Thoracic aorta (tissue), 2 donors: ENCODE results near the gene TMEM80. TPM values are rescaled to one million over a fixed set of nuclear protein-coding genes. Genes with fewer than 3 reads are reported as not detected.

Experiments
- ATAC-seq: fragments of 150-250 bp; one replicate; pipeline ENCODE4 v1.8.0; 2017; ENCODE audit warnings: low read depth; ENCODE audit not compliant: insufficient number of reproducible peaks, low FRiP score
- DNase-seq: peaks from one replicate; pipeline ENCODE4 v3.0.0-alpha.2; 2020; ENCODE audit warnings: low spot score
- H3K27ac ChIP-seq, 2 donors: fragments of 200-600 bp; sonication (generic); 1 replicate in 1 of 2; 2 replicates in 1 of 2; pipeline ENCODE4 v1.5.1; 2016; ENCODE audit warnings: mild to moderate bottlenecking in 2 of 2, moderate library complexity in 2 of 2
- H3K27me3 ChIP-seq: fragments of 200-600 bp; sonication (generic); replicated peaks from 2 replicates; pipeline ENCODE4 v1.6.0; 2016; ENCODE audit warnings: mild to moderate bottlenecking; ENCODE audit not compliant: insufficient read depth
- H3K36me3 ChIP-seq: fragments of 200-600 bp; sonication (generic); one replicate; pipeline ENCODE4 v1.5.1; 2016
- H3K4me1 ChIP-seq, 2 donors: fragments of 200-600 bp; sonication (generic); 1 replicate in 1 of 2; 2 replicates in 1 of 2; pipeline versions ENCODE4 v1.5.1 to v1.6.0; 2016; ENCODE audit warnings: low read depth in 2 of 2, mild to moderate bottlenecking in 1 of 2; ENCODE audit not compliant: control insufficient read depth in 1 of 2
- H3K4me3 ChIP-seq: fragments of 200-600 bp; sonication (generic); 2 replicates; pipeline ENCODE4 v1.5.1; 2016; ENCODE audit warnings: mild to moderate bottlenecking
- H3K9me3 ChIP-seq: fragments of 200-600 bp; sonication (generic); 2 replicates; pipeline ENCODE4 v1.5.1; 2016
- total RNA-seq, 2 donors: library from RNA; depleted of rRNA; stranded (reverse); fragments of >200 nt; gene quantifications; one replicate each; pipeline versions ENCODE4 v1.1.0 to v1.2.3, GENCODE V29; 2016
- TF ChIP-seq, protein P1 (sequence below): fragments of 200-600 bp; sonication (generic); IDR thresholded peaks from one replicate; pipeline ENCODE4 v1.5.1; 2019; ENCODE audit warnings: antibody characterized with exemption

Gene TMEM80
- total RNA-seq, 2 donors from 2014 or later = 22.4 to 22.5 TPM

DNA sequence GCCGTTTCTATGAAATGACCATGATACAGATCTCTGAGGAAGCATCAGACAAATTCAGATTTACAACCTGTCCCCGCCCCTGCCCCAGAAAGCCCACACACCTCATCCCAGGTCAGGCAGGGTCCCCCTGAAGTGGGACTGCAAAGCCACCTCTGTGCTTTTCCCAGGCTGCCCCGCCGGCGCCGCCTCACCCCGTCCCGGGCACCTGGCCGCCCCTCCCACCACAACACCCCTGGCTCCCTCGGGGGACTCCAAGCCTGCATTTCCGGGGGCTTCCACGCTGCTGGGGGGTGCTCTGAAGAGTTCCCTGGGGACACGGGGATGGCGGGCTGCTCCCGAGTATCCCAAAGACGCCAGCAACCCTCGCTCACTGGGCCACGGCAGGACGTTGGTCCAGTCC, 35.3 kb upstream of the TMEM80 start:
- TF ChIP-seq, protein P1, sequence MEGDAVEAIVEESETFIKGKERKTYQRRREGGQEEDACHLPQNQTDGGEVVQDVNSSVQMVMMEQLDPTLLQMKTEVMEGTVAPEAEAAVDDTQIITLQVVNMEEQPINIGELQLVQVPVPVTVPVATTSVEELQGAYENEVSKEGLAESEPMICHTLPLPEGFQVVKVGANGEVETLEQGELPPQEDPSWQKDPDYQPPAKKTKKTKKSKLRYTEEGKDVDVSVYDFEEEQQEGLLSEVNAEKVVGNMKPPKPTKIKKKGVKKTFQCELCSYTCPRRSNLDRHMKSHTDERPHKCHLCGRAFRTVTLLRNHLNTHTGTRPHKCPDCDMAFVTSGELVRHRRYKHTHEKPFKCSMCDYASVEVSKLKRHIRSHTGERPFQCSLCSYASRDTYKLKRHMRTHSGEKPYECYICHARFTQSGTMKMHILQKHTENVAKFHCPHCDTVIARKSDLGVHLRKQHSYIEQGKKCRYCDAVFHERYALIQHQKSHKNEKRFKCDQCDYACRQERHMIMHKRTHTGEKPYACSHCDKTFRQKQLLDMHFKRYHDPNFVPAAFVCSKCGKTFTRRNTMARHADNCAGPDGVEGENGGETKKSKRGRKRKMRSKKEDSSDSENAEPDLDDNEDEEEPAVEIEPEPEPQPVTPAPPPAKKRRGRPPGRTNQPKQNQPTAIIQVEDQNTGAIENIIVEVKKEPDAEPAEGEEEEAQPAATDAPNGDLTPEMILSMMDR = no peak
- ATAC-seq = no peak
- Histone ChIP-seq H3K4me3 (no peak overlapping the region), H3K27ac (no peak overlapping the region), H3K27me3 (no peaks in the 10 kb centered on the region), H3K36me3 (peaks cover 18% of the 10 kb centered on the region), H3K4me1 (no peaks in the 10 kb centered on the region), H3K9me3 (no peaks in the 10 kb centered on the region)
- DNase-seq = no peak

DNA sequence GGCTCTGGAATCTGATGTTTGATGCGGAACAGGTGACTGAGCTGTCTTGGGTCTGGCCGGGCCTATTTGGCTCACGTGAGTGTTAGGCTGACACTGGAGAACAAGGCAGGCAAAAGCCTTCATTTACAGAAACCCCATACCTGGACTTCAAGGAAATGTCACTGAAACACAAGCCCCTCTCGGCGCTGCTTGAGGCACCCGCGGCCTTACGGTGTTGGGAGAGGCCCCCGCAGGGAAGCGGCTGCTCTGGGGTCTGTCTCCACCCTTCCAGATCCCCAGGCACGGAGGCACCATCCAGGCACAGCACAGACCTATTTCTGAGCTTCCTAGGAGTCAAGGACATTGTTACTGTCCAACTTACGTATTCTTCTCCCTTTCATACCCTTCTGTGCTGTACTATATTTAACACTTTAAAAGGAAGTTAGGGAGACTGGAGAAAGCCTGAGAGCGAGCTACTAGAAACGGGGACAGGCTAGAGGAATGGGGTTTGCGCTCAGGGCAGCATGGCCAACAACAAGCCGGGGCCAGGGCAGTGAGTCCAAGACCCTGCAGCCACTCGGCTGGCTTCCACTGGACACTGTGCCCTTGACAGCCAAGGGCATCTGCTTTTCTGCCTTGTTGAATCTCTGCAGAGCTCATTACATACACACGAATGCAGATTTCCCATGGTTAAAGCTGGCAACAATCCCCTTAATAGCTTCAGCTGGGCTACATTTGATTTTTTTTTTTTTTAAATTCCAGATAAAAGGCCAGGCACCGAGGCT, 34.8 kb upstream of the TMEM80 start:
- ATAC-seq = no peak
- Histone ChIP-seq H3K4me1 (no peaks in the 10 kb centered on the region), H3K27me3 (no peaks in the 10 kb centered on the region), H3K4me3 (no peak overlapping the region), H3K27ac (no peak overlapping the region), H3K9me3 (no peaks in the 10 kb centered on the region), H3K36me3 (peaks cover 18% of the 10 kb centered on the region)
- TF ChIP-seq, protein P1 = no peak
- no peak for DNase-seq

DNA sequence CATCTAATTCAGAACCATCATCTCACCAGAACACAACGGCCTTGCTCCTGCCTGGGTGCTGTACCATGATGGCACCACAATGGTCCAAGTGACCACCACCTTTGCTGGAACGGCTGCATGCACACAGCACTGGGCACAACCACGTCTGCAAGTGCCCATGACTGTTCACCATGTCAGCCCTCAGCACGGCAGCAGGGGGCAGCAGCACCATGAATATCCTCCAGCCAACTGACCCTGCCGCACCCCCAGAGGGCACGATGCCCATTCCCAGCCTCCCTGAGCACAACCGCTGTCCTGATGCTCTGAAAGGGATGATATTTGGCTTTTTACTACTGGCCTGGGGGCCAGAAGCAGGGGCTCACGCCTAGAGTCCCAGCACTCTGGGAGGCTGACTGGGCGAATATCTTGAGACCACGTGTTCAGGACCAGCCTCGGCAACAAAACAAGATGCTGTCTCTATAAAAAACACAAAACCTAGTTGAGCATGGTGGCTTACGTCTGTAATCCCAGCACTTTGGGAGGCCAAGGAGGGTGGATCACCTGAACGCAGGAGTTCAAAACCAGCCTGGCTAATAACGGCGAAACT, 32.8 kb upstream of the TMEM80 start:
- peaks cover 25% of the 10 kb centered on the region for H3K36me3 ChIP-seq

GRCh38 chr11:665062-665703, 30.4 kb upstream of the TMEM80 start:
- H3K27me3 ChIP-seq = no peaks in the 10 kb centered on the region
- no peaks in the 10 kb centered on the region for H3K9me3 ChIP-seq
- peaks cover 15% of the 10 kb centered on the region for H3K36me3 ChIP-seq
- no peak overlapping the region for H3K27ac ChIP-seq
- no peak for DNase-seq
- no peak for ATAC-seq
- H3K4me1 ChIP-seq = no peaks in the 10 kb centered on the region
- TF ChIP-seq, protein P1 = no peak
- H3K4me3 ChIP-seq = no peak overlapping the region

More for the DNA sequence above, 32.8 kb upstream of the TMEM80 start:
- no peaks in the 10 kb centered on the region for H3K4me1 ChIP-seq
- H3K4me3 ChIP-seq = no peak overlapping the region
- H3K27me3 ChIP-seq = no peaks in the 10 kb centered on the region
- TF ChIP-seq, protein P1 = peak; percentile 71
- no peaks in the 10 kb centered on the region for H3K9me3 ChIP-seq
- no peak overlapping the region for H3K27ac ChIP-seq
- peak; percentile 50 for ATAC-seq
- DNase-seq = peak; percentile 25

DNA sequence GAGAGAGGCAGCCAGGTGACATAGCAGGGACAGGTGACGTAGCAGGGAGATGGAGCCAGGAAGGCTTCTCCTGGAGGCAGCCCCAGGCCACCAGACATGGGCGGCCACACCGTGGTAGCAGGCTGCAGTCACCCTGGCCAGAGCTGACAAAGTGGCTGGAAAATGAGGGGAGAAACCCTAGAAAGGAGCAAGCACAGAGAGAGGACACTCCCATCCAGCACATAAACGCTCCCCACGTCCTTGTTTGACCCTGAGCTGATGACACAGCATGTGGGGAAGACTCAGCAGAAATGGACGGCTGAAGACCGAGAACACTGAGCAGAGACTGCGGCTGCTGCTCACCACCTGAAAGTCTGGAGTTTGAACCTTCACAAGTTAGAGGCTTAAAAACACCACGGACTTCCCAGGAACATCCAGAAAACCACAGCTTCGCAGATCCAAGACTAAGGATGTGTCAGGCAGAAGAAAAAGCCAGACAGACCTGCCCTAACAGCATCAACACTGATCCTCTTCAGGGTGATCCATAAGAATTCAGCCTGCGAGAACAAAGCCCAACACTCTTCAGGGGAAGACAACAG, 29.8 kb upstream of the TMEM80 start:
- H3K27me3 ChIP-seq = no peaks in the 10 kb centered on the region
- peaks cover 12% of the 10 kb centered on the region for H3K36me3 ChIP-seq
- H3K27ac ChIP-seq = no peak overlapping the region
- TF ChIP-seq, protein P1 = no peak
- H3K9me3 ChIP-seq = no peaks in the 10 kb centered on the region
- no peak for DNase-seq
- H3K4me3 ChIP-seq = no peak overlapping the region
- H3K4me1 ChIP-seq = no peaks in the 10 kb centered on the region
- no peak for ATAC-seq
